Naive B cell (primary cell): ENCODE results near the gene RASSF5. TPM values are rescaled to one million over a fixed set of nuclear protein-coding genes. Genes with fewer than 3 reads are reported as not detected.
A peak's percentile ranks its signal among the peaks of the same experiment; 100 is the strongest.

Experiments used
- ATAC-seq, 2 donors: fragments of 150-1000 bp; cut with Tn5 transposase; 2 replicates each; pipeline ENCODE4 v1.10.0; 2021; ENCODE audit warnings: low read depth in 2 of 2, mild to moderate bottlenecking in 2 of 2, moderate library complexity in 2 of 2
- DNase-seq: peaks from one replicate; pipeline ENCODE4 v3.0.0; 2022
- H3K27ac Mint-ChIP-seq, 6 donors: one replicate each; pipeline ENCODE4 v1.8.0; 2020 to 2022; ENCODE audit warnings: mild to moderate bottlenecking in 6 of 6, mixed read lengths in 6 of 6, moderate library complexity in 5 of 6, inconsistent platforms in 2 of 6
- H3K27me3 Mint-ChIP-seq, 3 donors: one replicate each; pipeline ENCODE4 v1.8.0; 2021 to 2022; ENCODE audit warnings: mixed read lengths in 3 of 3, mild to moderate bottlenecking in 1 of 3
- H3K36me3 Mint-ChIP-seq, 2 donors: one replicate each; pipeline ENCODE4 v1.8.0; 2020 to 2022; ENCODE audit warnings: mixed read lengths in 2 of 2, inconsistent platforms in 1 of 2, mild to moderate bottlenecking in 1 of 2
- H3K4me1 Mint-ChIP-seq, 3 donors: one replicate each; pipeline ENCODE4 v1.8.0; 2020 to 2022; ENCODE audit warnings: mixed read lengths in 3 of 3, inconsistent platforms in 1 of 3, mild to moderate bottlenecking in 1 of 3, moderate library complexity in 1 of 3
- H3K4me3 Mint-ChIP-seq, 8 donors: one replicate each; pipeline ENCODE4 v1.8.0; 2020 to 2022; ENCODE audit warnings: mild to moderate bottlenecking in 8 of 8, mixed read lengths in 8 of 8, moderate library complexity in 8 of 8, inconsistent platforms in 2 of 8
- H3K9me3 Mint-ChIP-seq, 7 donors: one replicate each; pipeline ENCODE4 v1.8.0; 2020 to 2022; ENCODE audit warnings: mixed read lengths in 7 of 7, mild to moderate bottlenecking in 5 of 7, inconsistent platforms in 2 of 7, moderate library complexity in 1 of 7
- polyA plus RNA-seq, 6 donors: library from polyadenylated mRNA; unstranded; fragments of 300-500 nt; fragmentation: Illumina TruSeq; gene quantifications; one replicate each; pipeline ENCODE4 v1.2.3, GENCODE V29; 2021; ENCODE audit warnings: low read depth in 6 of 6

Gene RASSF5
- polyA plus RNA-seq, 6 donors from 2014 or later, result 116 to 166 (median 146) TPM

GRCh38 chr1:206538086-206538770 is 30.9 kb downstream of the RASSF5 start:
- peak overlapping the region in 1 of 6 donors; percentile 8 for H3K27ac Mint-ChIP-seq
- H3K36me3 Mint-ChIP-seq, result no peaks in the 10 kb centered on the region
- ATAC-seq (no peak), DNase-seq (no peak)
- peaks cover 0 to 7% (median 0%) of the 10 kb centered on the region in 3 donors for H3K27me3 Mint-ChIP-seq
- no peaks in the 10 kb centered on the region for H3K9me3 Mint-ChIP-seq
- no peak overlapping the region for H3K4me3 Mint-ChIP-seq
- H3K4me1 Mint-ChIP-seq, result peaks cover 0 to 4% (median 4%) of the 10 kb centered on the region in 3 donors

- Mint-ChIP-seq H3K4me1 (peaks cover 0 to 4% (median 4%) of the 10 kb centered on the region in 3 donors), H3K36me3 (no peaks in the 10 kb centered on the region), H3K27me3 (peaks cover 0 to 7% (median 0%) of the 10 kb centered on the region in 3 donors), H3K4me3 (no peak overlapping the region), H3K27ac (no peak overlapping the region), H3K9me3 (no peaks in the 10 kb centered on the region)
- no peak for ATAC-seq
- DNase-seq, result no peak
Measured at GRCh38 chr1:206538901-206539640, 31.7 kb downstream of the RASSF5 start.

GRCh38 chr1:206540044-206540780 is 32.9 kb downstream of the RASSF5 start:
- no peak for DNase-seq

GRCh38 chr1:206541236-206541833 is 34.0 kb downstream of the RASSF5 start:
- DNase-seq (no peak), ATAC-seq (no peak)
- Mint-ChIP-seq H3K27me3 (peaks cover 0 to 7% (median 0%) of the 10 kb centered on the region in 3 donors), H3K4me3 (no peak overlapping the region), H3K4me1 (peaks cover 4 to 11% (median 7%) of the 10 kb centered on the region in 3 donors), H3K27ac (no peak overlapping the region), H3K36me3 (no peaks in the 10 kb centered on the region), H3K9me3 (no peaks in the 10 kb centered on the region)

More at GRCh38 chr1:206540044-206540780, 32.9 kb downstream of the RASSF5 start:
- Mint-ChIP-seq H3K36me3 (no peaks in the 10 kb centered on the region), H3K9me3 (no peaks in the 10 kb centered on the region), H3K4me3 (no peak overlapping the region), H3K27me3 (peaks cover 0 to 7% (median 0%) of the 10 kb centered on the region in 3 donors), H3K4me1 (peaks cover 7 to 12% (median 8%) of the 10 kb centered on the region in 3 donors), H3K27ac (peak overlapping the region in 1 of 6 donors; percentile 73)
- no peak for ATAC-seq

- no peak overlapping the region for H3K4me3 Mint-ChIP-seq
- H3K36me3 Mint-ChIP-seq, result no peaks in the 10 kb centered on the region
- H3K27me3 Mint-ChIP-seq, result no peaks in the 10 kb centered on the region
- ATAC-seq, result peak; percentile 94 to 95
- H3K4me1 Mint-ChIP-seq, result peaks cover 4 to 11% (median 7%) of the 10 kb centered on the region in 3 donors
- H3K27ac Mint-ChIP-seq, result peak overlapping the region in 2 of 6 donors; percentile 20 to 64
- DNase-seq, result peak; percentile 78
- H3K9me3 Mint-ChIP-seq, result no peaks in the 10 kb centered on the region
Measured at GRCh38 chr1:206544562-206545257, 37.4 kb downstream of the RASSF5 start.

GRCh38 chr1:206545351-206545750 is 38.0 kb downstream of the RASSF5 start:
- H3K27ac Mint-ChIP-seq, result peak overlapping the region in 2 of 6 donors; percentile 1 to 78
- H3K4me3 Mint-ChIP-seq, result peak overlapping the region in 1 of 8 donors; percentile 50
- no peaks in the 10 kb centered on the region for H3K9me3 Mint-ChIP-seq
- no peaks in the 10 kb centered on the region for H3K27me3 Mint-ChIP-seq
- DNase-seq, result no peak
- peak; percentile 12 to 23 for ATAC-seq
- H3K4me1 Mint-ChIP-seq, result peaks cover 4 to 11% (median 7%) of the 10 kb centered on the region in 3 donors
- H3K36me3 Mint-ChIP-seq, result no peaks in the 10 kb centered on the region

GRCh38 chr1:206547104-206547503 is 39.8 kb downstream of the RASSF5 start:
- ATAC-seq (no peak), DNase-seq (no peak)
- Mint-ChIP-seq H3K36me3 (no peaks in the 10 kb centered on the region), H3K27me3 (no peaks in the 10 kb centered on the region), H3K4me1 (peaks cover 6 to 16% (median 10%) of the 10 kb centered on the region in 3 donors), H3K9me3 (no peaks in the 10 kb centered on the region), H3K27ac (no peak overlapping the region), H3K4me3 (no peak overlapping the region)

GRCh38 chr1:206550446-206550845 is 43.1 kb downstream of the RASSF5 start:
- Mint-ChIP-seq H3K36me3 (no peaks in the 10 kb centered on the region), H3K4me1 (peaks cover 14 to 19% (median 14%) of the 10 kb centered on the region in 3 donors), H3K27me3 (no peaks in the 10 kb centered on the region), H3K9me3 (no peaks in the 10 kb centered on the region), H3K27ac (no peak overlapping the region), H3K4me3 (no peak overlapping the region)
- DNase-seq (no peak), ATAC-seq (no peak)

GRCh38 chr1:206551296-206551985 is 44.1 kb downstream of the RASSF5 start:
- peak overlapping the region in 2 of 6 donors; percentile 6 to 70 for H3K27ac Mint-ChIP-seq
- no peaks in the 10 kb centered on the region for H3K9me3 Mint-ChIP-seq
- ATAC-seq (no peak), DNase-seq (no peak)
- H3K4me1 Mint-ChIP-seq, result peaks cover 21 to 28% (median 24%) of the 10 kb centered on the region in 3 donors
- no peak overlapping the region for H3K4me3 Mint-ChIP-seq
- no peaks in the 10 kb centered on the region for H3K36me3 Mint-ChIP-seq
- H3K27me3 Mint-ChIP-seq, result no peaks in the 10 kb centered on the region

- Mint-ChIP-seq H3K4me3 (no peak overlapping the region), H3K27ac (peak overlapping the region in 3 of 6 donors; percentile 6 to 70 (median 57)), H3K9me3 (no peaks in the 10 kb centered on the region), H3K36me3 (no peaks in the 10 kb centered on the region), H3K4me1 (peaks cover 21 to 33% (median 27%) of the 10 kb centered on the region in 3 donors), H3K27me3 (no peaks in the 10 kb centered on the region)
- no peak for DNase-seq
- ATAC-seq, result peak; percentile 24 to 32
Measured at GRCh38 chr1:206551986-206552326, 44.6 kb downstream of the RASSF5 start.

- H3K4me1 Mint-ChIP-seq, result peaks cover 29 to 45% (median 37%) of the 10 kb centered on the region in 3 donors
- no peaks in the 10 kb centered on the region for H3K9me3 Mint-ChIP-seq
- H3K4me3 Mint-ChIP-seq, result peak overlapping the region in 2 of 8 donors; percentile 5 to 35
- ATAC-seq (no peak), DNase-seq (no peak)
- H3K27me3 Mint-ChIP-seq, result no peaks in the 10 kb centered on the region
- no peaks in the 10 kb centered on the region for H3K36me3 Mint-ChIP-seq
- H3K27ac Mint-ChIP-seq, result peak overlapping the region in 5 of 6 donors; percentile 65 to 99 (median 76)
Measured at GRCh38 chr1:206554211-206554610, 46.9 kb downstream of the RASSF5 start.
